ENCODE measurements around the gene OR2D3.

DNA sequence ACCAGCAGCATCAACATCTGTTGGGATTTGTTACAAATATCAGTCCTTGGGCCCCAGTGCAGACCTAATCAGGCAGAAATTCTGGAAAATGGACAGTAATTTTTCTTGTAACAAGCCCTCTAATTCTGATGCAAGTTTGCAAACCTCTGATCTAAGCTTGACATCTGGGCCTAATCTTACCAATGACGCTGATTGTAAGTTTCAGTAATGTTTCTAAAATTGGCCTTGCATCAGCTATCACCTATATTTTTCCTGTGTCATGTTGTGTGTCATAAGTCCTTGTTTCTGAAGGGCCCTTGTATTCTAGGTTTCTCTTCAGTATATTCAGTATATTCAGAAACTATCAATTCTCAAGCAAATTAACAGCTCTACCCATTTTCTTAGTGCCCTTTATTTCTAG is 41.9 kb downstream of the OR2D3 start:
- TF ChIP-seq, protein P1, sequence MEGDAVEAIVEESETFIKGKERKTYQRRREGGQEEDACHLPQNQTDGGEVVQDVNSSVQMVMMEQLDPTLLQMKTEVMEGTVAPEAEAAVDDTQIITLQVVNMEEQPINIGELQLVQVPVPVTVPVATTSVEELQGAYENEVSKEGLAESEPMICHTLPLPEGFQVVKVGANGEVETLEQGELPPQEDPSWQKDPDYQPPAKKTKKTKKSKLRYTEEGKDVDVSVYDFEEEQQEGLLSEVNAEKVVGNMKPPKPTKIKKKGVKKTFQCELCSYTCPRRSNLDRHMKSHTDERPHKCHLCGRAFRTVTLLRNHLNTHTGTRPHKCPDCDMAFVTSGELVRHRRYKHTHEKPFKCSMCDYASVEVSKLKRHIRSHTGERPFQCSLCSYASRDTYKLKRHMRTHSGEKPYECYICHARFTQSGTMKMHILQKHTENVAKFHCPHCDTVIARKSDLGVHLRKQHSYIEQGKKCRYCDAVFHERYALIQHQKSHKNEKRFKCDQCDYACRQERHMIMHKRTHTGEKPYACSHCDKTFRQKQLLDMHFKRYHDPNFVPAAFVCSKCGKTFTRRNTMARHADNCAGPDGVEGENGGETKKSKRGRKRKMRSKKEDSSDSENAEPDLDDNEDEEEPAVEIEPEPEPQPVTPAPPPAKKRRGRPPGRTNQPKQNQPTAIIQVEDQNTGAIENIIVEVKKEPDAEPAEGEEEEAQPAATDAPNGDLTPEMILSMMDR (IDR thresholded peaks at IDR 0.05 in 2 of 3, conservative IDR thresholded peaks at IDR 0.05 in 1 of 3; ENCODE audit: insufficient read depth in 2 of 3, low read depth in 1 of 3, low read length in 3 of 3) = no peak
- no peak for TF ChIP-seq MEIS2 (IDR thresholded peaks at IDR 0.05; ENCODE audit: partially characterized antibody)
- no peak for TF ChIP-seq POLR2A (conservative IDR thresholded peaks at IDR 0.05)
- no peak for TF ChIP-seq SMC3 (conservative IDR thresholded peaks at IDR 0.05; ENCODE audit: insufficient read depth, low read depth, low read length)
- TF ChIP-seq RCOR1 (IDR thresholded peaks at IDR 0.05; ENCODE audit: borderline replicate concordance in 1 of 2, low read depth in 2 of 2, low read length in 2 of 2) = no peak
- TF ChIP-seq CHD1 (IDR thresholded peaks at IDR 0.05; ENCODE audit: low read length) = no peak
- TF ChIP-seq, protein P2, sequence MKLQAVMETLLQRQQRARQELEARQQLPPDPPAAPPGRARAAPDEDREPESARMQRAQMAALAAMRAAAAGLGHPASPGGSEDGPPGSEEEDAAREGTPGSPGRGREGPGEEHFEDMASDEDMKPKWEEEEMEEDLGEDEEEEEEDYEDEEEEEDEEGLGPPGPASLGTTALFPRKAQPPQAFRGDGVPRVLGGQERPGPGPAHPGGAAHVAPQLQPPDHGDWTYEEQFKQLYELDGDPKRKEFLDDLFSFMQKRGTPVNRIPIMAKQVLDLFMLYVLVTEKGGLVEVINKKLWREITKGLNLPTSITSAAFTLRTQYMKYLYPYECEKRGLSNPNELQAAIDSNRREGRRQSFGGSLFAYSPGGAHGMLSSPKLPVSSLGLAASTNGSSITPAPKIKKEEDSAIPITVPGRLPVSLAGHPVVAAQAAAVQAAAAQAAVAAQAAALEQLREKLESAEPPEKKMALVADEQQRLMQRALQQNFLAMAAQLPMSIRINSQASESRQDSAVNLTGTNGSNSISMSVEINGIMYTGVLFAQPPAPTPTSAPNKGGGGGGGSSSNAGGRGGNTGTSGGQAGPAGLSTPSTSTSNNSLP (IDR thresholded peaks at IDR 0.05; ENCODE audit: borderline replicate concordance, low read depth, low read length) = no peak
- TF ChIP-seq, protein P3, sequence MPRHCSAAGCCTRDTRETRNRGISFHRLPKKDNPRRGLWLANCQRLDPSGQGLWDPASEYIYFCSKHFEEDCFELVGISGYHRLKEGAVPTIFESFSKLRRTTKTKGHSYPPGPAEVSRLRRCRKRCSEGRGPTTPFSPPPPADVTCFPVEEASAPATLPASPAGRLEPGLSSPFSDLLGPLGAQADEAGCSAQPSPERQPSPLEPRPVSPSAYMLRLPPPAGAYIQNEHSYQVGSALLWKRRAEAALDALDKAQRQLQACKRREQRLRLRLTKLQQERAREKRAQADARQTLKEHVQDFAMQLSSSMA (CRISPR knock-in tag; IDR thresholded peaks at IDR 0.05) = no peak
- TF ChIP-seq, protein P4, sequence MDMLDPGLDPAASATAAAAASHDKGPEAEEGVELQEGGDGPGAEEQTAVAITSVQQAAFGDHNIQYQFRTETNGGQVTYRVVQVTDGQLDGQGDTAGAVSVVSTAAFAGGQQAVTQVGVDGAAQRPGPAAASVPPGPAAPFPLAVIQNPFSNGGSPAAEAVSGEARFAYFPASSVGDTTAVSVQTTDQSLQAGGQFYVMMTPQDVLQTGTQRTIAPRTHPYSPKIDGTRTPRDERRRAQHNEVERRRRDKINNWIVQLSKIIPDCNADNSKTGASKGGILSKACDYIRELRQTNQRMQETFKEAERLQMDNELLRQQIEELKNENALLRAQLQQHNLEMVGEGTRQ (CRISPR knock-in tag; IDR thresholded peaks at IDR 0.05) = no peak
- TF ChIP-seq, protein P5, sequence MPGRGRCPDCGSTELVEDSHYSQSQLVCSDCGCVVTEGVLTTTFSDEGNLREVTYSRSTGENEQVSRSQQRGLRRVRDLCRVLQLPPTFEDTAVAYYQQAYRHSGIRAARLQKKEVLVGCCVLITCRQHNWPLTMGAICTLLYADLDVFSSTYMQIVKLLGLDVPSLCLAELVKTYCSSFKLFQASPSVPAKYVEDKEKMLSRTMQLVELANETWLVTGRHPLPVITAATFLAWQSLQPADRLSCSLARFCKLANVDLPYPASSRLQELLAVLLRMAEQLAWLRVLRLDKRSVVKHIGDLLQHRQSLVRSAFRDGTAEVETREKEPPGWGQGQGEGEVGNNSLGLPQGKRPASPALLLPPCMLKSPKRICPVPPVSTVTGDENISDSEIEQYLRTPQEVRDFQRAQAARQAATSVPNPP (IDR thresholded peaks at IDR 0.05; ENCODE audit: borderline replicate concordance, insufficient read depth, insufficient read length) = no peak
- no peak for TF ChIP-seq TRIM28 (IDR thresholded peaks at IDR 0.05)
- TF ChIP-seq, protein P6, sequence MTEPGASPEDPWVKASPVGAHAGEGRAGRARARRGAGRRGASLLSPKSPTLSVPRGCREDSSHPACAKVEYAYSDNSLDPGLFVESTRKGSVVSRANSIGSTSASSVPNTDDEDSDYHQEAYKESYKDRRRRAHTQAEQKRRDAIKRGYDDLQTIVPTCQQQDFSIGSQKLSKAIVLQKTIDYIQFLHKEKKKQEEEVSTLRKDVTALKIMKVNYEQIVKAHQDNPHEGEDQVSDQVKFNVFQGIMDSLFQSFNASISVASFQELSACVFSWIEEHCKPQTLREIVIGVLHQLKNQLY (CRISPR knock-in tag; conservative IDR thresholded peaks at IDR 0.05) = no peak
- TF ChIP-seq PHTF2 (CRISPR knock-in tag; IDR thresholded peaks at IDR 0.05) = no peak
- TF ChIP-seq PHF20 (IDR thresholded peaks at IDR 0.05; ENCODE audit: partially characterized antibody) = no peak
